Measurements from ENCODE around the gene NFKB2.

The NFKB2 gene

DNA sequence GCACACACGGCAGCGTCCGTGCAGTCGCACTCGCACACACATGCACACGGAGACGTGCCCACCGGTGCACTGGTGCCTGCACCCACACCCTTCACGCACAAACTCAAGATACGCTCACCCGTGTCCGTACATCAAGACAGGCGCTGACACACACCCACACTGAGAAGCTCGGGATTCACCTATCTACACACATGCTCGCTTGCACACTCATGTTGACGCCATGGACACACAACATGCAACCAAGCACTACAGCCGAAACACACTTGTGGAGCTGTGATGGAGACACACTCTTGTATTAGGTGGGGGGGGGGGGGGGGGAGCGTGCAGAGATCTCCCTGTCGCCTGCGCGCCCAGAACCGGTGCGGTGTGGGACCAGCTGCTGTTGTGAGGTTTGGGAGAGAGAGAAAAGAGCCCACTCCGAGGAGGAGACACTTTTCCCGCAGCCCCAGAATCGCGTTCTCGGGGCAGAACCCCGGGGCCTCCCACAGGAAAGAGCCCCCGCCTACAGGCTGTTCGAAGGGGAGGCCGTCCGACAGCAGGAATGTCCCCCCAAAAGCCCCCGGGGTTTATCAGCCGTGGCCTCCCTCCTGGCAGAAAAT is 605 bp upstream of the NFKB2 start:
- DNase-seq (peak; percentile 79), ATAC-seq (peak; percentile 4)

DNA sequence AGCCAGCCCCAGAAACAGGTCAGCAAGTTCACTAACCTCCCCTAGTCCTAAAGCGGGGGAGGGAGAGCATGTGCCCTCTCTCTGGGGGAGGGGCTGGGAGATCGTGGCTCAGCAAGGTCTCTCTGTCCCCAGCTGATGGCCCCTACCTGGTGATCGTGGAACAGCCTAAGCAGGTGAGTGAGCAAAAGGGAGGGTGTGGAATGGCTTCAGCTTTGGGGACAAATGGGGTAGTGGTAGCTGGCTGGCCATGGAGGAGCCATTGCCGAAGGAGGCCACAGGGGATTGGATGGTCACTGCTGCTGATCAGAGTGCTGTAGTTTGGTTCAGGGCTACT is 779 bp downstream of the NFKB2 start:
- ATAC-seq, result no peak
- peak; percentile 38 for DNase-seq

DNA sequence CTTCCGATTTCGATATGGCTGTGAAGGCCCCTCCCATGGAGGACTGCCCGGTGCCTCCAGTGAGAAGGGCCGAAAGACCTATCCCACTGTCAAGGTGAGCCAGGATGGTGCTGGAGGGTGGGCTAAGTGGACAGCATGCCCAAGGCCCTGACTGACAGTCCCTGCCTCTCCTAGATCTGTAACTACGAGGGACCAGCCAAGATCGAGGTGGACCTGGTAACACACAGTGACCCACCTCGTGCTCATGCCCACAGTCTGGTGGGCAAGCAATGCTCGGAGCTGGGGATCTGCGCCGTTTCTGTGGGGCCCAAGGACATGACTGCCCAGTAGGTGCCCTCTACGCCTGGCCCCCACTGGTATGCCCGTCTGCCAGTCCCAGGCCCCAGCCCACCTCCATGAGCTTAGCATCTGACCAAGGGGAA is 1.2 kb downstream of the NFKB2 start:
- ATAC-seq (no peak), DNase-seq (no peak)

DNA sequence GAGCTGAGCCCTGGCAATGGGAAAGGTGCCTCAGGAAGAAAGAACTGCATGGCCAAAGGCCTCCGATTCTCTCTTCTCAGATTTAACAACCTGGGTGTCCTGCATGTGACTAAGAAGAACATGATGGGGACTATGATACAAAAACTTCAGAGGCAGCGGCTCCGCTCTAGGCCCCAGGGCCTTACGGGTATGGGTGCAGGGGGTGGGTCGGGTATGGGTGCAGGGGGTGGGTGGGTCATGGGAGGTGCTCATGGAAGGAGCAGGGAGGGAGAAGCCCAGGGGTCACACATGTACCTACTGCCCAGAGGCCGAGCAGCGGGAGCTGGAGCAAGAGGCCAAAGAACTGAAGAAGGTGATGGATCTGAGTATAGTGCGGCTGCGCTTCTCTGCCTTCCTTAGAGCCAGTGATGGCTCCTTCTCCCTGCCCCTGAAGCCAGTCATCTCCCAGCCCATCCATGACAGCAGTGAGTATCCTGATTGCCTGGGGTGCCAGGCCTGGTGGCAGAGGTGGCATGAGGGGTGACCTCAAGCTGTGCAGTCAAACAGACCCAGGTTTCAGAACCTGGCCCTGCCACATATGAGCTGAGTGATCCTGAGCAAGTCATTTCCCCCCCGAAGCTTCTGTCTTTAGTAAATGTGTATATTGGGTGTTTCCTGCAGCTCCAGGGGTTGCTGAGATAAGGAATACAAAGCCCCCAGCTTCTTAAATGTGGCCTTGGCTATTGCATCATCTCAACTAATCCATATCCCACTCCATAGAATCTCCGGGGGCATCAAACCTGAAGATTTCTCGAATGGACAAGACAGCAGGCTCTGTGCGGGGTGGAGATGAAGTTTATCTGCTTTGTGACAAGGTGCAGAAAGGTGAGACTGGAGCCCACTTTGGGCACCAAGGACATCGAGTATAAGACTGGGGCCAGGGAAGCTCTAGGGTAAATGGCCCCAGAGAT is 2.0 kb downstream of the NFKB2 start:
- no peak for ATAC-seq
- no peak for DNase-seq

DNA sequence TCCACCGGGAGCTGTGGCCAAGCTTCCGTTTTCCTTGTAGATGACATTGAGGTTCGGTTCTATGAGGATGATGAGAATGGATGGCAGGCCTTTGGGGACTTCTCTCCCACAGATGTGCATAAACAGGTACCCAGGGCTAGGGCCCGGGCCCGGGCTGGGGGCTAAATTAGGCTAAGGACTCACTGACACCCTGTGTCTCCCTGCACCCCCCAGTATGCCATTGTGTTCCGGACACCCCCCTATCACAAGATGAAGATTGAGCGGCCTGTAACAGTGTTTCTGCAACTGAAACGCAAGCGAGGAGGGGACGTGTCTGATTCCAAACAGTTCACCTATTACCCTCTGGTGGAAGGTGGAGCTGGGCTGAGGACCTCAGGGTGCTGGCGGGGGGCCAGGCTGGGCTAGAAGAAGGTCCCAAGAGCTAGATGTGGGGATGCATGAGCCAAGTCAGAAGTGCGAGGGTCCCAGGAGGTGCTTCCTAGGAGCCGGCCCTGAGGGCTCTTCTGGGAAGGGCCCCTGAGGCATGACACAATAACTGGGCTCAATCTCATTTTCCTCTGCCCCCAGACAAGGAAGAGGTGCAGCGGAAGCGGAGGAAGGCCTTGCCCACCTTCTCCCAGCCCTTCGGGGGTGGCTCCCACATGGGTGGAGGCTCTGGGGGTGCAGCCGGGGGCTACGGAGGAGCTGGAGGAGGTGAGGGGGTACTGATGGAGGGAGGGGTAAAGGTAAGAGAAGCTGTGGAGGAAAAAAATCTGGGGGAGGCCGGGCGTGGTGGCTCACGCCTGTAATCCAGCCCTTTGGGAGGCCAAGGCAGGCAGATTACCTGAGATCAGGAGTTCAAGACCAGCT is 2.9 kb downstream of the NFKB2 start:
- DNase-seq (no peak), ATAC-seq (no peak)

DNA sequence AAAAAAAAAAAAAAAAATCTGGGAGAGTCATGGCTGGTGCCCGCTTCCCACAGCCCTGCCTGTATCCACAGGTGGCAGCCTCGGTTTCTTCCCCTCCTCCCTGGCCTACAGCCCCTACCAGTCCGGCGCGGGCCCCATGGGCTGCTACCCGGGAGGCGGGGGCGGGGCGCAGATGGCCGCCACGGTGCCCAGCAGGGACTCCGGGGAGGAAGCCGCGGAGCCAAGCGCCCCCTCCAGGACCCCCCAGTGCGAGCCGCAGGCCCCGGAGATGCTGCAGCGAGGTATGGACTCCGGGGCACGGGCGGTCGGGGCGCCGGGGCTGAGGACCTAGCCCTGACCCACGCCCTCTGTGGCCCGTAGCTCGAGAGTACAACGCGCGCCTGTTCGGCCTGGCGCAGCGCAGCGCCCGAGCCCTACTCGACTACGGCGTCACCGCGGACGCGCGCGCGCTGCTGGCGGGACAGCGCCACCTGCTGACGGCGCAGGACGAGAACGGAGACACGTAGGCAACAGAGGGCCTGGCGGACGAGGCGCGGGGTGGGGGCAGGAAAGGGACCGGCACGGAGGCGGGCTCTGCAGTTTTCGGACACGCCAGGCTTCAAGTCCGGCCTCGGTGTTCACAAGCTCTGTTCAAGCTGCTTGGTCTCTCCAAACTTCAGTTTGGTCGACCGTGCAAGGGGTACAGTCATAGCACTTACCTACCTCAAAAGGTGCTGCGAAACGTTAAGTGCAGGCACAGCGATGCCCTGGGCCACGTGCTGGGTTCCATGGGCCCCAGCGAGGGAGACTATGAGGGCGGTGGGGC is 3.9 kb downstream of the NFKB2 start:
- DNase-seq (peak; percentile 93), ATAC-seq (peak; percentile 69)

DNA sequence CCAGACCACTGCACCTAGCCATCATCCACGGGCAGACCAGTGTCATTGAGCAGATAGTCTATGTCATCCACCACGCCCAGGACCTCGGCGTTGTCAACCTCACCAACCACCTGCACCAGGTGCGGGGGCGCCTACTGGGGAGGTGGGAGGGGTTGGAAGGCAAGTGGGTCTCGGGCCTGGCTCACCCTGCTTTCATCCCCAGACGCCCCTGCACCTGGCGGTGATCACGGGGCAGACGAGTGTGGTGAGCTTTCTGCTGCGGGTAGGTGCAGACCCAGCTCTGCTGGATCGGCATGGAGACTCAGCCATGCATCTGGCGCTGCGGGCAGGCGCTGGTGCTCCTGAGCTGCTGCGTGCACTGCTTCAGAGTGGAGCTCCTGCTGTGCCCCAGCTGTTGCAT is 4.6 kb downstream of the NFKB2 start:
- no peak for ATAC-seq
- no peak for DNase-seq

DNA sequence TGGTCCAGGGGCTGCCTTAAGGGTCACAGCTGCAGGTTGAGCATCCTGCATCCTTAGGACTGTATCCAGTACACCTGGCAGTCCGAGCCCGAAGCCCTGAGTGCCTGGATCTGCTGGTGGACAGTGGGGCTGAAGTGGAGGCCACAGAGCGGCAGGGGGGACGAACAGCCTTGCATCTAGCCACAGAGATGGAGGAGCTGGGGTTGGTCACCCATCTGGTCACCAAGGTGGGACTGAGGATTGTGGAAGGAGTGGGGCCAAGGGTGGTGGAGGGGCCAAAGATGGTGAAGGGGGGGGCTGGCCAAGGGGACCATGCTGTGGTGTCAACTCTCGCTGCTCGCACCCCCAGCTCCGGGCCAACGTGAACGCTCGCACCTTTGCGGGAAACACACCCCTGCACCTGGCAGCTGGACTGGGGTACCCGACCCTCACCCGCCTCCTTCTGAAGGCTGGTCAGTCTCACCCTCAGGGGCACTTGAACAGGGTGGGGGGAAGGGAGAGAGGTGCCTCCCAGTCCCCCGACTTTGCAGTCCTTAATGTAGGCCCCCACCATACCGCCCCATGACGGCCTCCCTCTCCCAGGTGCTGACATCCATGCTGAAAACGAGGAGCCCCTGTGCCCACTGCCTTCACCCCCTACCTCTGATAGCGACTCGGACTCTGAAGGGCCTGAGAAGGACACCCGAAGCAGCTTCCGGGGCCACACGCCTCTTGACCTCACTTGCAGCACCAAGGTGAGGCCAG is 5.3 kb downstream of the NFKB2 start:
- ATAC-seq, result no peak
- no peak for DNase-seq

DNA sequence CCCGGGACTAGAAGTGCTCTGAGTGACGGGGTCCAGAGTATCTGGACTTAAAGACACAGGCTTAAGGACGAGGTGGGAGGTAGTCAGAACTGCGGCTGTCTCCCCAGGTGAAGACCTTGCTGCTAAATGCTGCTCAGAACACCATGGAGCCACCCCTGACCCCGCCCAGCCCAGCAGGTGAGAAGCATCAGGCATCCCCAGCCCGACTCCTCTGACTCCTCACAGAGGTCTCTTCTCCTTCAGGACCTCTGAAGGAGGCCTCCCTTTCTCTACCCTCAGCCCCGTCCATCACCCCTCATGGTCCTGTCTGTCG is 5.8 kb downstream of the NFKB2 start:
- no peak for ATAC-seq
- no peak for DNase-seq

DNA sequence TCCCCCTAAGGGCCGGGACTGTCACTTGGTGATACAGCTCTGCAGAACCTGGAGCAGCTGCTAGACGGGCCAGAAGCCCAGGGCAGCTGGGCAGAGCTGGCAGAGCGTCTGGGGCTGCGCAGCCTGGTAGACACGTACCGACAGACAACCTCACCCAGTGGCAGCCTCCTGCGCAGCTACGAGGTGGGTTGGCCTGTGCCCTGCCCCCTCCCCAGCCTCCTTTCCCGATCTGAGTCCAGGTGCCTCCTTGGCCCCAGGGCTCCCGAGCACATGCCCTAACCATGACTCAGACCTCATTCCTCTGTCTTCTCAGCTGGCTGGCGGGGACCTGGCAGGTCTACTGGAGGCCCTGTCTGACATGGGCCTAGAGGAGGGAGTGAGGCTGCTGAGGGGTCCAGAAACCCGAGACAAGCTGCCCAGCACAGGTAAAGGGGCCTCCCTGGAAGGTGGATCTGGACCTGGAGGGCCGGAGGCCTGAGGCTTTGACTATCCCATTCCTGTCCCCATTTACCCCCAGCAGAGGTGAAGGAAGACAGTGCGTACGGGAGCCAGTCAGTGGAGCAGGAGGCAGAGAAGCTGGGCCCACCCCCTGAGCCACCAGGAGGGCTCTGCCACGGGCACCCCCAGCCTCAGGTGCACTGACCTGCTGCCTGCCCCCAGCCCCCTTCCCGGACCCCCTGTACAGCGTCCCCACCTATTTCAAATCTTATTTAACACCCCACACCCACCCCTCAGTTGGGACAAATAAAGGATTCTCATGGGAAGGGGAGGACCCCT is 6.4 kb downstream of the NFKB2 start:
- DNase-seq (no peak), ATAC-seq (no peak)

DNA sequence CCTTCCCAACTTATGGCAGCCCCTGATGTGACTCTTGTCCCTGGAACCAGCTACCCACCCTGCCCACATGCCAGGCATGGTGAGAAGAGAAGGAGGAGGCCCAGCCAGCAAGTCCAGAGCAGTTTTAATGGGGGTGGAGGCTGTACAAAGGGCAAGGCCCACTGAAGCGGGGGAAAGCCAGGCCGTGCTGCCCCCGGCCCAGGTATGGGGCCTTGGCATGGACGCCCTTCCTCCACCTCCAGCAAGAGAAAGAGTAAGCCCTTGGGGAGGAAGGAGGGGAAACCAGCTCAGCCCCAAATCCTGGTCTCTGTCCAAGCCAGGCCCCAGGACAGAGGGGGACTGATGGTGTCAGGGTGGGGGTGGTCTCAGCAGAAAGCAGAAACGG is 7.0 kb downstream of the NFKB2 start:
- no peak for ATAC-seq

DNA sequence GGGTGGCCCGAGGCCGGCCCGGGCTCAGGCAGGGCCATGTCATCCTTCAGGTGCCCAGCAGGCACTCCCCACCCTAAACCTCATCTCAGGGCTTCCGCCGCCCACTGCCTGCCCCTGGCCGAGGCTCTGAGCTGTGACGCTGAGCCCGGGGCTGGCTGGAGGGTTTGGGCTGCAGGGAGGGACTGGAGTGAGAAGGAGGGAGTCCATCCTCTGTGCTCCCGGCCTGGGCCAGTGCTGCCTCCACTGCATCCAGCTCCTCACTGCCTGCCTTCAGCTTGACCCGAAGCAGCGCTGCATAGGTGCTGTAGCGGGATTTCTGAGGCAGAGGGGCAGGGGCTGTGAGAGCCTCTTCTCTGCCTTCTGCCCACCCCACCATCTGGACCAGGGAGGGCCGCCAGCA is 7.6 kb downstream of the NFKB2 start:
- ATAC-seq, result no peak
- DNase-seq, result no peak

More for the DNA sequence above, 7.0 kb downstream of the NFKB2 start:
- no peak for DNase-seq

DNA sequence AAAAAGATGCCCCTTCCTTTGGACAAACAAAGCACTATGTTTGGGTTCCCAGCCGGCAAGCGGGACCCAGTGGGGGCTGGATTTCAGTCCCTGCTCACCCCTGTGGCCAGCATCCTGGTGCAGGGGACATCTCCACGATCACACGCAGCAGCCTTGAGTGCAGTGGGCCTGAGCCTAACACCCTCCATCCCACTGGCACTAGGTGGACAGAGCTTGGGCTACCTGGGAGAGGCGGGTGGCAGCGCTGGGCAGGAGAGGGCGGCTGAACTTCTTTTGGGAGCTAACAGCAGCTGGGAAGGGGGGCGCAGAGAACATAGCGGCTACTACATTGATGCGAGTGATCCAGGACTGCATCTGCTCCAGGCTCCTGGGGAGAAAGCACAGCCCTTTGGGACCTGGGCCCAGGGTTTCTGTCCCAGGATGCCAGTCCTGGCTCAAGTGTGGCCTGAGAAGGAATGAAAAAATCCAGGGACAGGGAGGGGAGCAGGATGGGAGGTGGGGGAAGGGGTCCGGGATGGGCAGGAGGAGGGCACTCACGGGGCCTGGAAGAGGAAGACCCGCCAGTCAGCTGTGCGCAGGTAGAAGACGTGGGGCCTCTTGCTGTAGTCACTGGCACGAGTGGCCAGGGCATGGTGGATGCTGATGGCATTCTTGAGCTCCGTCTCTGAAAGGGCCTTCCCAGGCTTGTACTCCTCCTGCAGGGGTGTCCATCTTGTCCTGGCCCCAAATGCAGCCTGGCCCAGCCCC is 9.0 kb downstream of the NFKB2 start:
- no peak for ATAC-seq
- DNase-seq, result peak; percentile 24

DNA sequence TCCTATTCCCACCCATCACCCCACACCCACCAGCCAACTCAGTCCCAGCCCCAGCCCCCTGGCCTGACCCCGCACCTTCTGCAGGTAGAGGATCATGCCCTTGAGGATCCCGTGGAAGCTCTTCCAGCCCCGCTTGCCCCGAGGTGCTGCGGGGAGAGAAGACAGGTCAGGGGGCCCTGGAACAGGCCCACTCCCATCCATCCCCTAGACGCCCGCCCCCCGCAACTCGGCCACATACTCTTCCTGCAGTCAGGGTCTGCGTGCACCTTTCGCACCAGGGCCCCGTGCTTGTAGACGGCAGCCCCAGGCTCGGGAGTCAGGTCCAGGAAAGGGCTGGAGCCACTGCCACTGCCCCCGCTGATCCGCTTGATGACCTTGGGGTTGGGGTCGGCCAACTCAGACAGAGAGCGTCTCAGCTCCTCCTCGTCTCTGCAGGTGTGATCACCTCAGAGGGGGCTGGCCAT is 9.6 kb downstream of the NFKB2 start:
- DNase-seq, result no peak
- no peak for ATAC-seq

DNA sequence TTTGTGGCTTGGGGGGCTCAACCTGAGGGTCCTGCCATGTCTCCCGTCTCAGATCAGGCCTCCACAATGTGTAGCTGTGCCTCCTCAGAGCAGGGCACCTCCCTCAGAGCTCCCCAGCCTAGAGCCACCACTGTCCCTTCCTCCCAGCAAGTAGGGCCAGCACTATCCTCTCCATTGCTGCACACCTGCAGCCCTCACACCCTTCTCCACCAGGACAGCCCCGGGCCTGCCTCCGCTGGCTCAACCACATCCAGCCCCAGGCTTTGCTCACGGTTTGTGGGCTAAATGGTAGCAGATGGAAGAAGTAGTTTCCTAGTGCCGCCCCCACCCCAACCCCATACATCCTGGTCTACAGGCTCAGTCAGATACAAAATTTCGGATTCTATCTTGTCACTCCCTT is 10.1 kb downstream of the NFKB2 start:
- no peak for ATAC-seq
- peak; percentile 27 for DNase-seq

DNA sequence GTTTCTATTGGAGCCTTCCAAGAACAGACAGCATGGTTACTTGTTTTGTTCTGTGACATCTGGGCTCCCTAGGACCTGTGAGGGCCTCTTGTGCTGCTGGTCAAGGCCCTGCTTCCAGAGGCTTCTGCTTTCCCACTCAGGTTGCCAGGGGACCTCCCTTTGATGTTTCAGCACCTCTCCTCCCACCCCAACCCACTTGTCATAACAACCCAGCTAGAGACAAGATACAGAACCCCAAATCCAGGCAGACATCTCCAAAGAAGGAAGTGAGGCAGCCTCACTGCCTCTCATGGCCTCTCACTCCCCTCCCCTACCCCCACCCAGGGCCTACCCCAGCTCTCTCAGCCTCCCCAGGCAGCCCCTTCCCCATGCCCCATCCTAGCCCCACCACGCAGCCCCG is 11.3 kb downstream of the NFKB2 start:
- no peak for DNase-seq
- ATAC-seq, result no peak

DNA sequence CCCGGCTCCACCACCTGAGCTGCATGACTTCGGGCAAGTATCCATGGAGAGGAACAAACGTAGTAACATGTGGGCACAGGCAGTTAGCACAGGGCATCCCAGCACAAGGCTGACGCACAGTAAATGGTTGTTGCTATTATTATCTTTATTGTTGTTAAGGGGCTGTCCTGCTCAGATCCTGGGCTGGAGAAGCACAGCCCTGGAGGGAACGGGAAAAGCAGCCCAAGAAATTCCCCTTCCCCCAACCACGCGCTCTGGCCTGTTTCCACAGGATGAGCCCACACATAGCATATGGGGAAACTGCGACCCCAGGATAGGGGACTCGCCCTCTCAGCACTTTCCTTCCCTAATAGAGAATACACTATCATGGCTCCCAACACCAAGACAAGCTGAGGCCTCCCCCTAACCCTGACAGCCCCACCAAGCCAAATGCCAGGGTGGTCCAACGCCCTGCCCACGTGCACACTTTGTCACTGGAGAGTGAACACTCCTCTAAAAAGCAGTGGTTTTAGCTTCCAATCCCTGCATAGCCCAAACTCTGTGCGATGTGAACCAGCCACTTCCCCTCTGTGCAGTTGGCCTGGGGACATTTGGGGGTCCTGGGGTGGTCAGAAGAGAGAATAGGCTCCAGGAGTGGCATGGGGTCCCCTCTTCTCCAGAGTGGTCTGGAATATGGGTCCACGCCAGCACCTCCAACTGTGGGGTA is 12.1 kb downstream of the NFKB2 start:
- ATAC-seq, result no peak
- no peak for DNase-seq

DNA sequence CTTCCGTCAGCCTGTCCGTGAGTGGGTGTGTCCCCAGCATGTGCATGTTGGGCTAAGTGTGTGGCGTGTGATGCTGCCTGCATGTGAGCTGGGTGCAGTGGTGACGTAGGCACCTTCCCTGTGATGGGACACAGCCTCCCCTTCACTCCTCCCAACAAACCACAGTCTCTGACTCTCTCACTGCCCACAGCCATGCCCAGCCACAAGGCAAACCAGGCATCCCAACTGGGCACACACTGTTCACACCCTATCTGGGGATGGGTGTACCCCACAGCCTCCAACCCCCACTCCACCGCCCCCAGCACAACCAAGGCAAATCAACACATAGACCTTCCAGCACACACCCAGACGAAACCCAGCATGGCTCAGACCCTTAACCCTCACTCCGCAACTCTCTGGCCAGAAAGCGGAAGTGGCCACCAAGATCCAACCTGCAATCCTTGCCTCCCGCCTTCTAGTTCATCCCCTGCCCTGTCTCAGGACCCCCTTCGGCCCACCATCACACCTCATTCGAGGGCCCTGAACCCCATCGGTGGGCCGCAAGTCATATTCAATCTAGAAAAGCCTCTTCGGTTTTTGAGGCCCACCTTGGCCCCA is 12.7 kb downstream of the NFKB2 start:
- no peak for ATAC-seq
- no peak for DNase-seq

All from stimulated activated naive CD8-positive, alpha-beta T cell treated with anti-CD3 and anti-CD28 coated beads, Interleukin-15, Interleukin-2, amounts not matched to agents 100 U/mL and 50 U/mL, for 24 hours (primary cell).